ENCODE data around the gene THRA.

- no peak for TF ChIP-seq POLR2A (IDR thresholded peaks at IDR 0.05)
- TF ChIP-seq CTCF (IDR thresholded peaks at IDR 0.05): no peak
These were observed 47.5 kb downstream of the THRA start for GRCh38 chr17:40110026-40110845.
